GM12875 (cell line): ENCODE results near the gene PCSK5.

Experiments used
- H3K4me3 ChIP-seq: one replicate; pipeline ENCODE4 v1.5.1; 2011; ENCODE audit warnings: low read depth, low read length, control low read depth
- CTCF ChIP-seq: IDR thresholded peaks from 2 replicates; pipeline ENCODE4 v1.5.1; 2011; ENCODE audit warnings: low read depth, mild to moderate bottlenecking, control low read depth, inconsistent platforms, low read length, moderate library complexity, borderline replicate concordance; ENCODE audit not compliant: insufficient read depth

Gene PCSK5

GRCh38 chr9:75870450-75870849, 20.0 kb upstream of the PCSK5 start:
- H3K4me3 ChIP-seq: no peak overlapping the region
- no peak for TF ChIP-seq CTCF

- H3K4me3 ChIP-seq: no peak overlapping the region
- TF ChIP-seq CTCF: no peak
Observed at GRCh38 chr9:75871624-75872023, 18.8 kb upstream of the PCSK5 start.

GRCh38 chr9:75873712-75874111, 16.8 kb upstream of the PCSK5 start:
- no peak for TF ChIP-seq CTCF
- no peak overlapping the region for H3K4me3 ChIP-seq

GRCh38 chr9:75876999-75877640, 13.4 kb upstream of the PCSK5 start:
- no peak for TF ChIP-seq CTCF
- no peak overlapping the region for H3K4me3 ChIP-seq

GRCh38 chr9:75878488-75878860, 12.0 kb upstream of the PCSK5 start:
- H3K4me3 ChIP-seq: no peak overlapping the region
- no peak for TF ChIP-seq CTCF

GRCh38 chr9:75880618-75881017, 9.9 kb upstream of the PCSK5 start:
- no peak for TF ChIP-seq CTCF
- no peak overlapping the region for H3K4me3 ChIP-seq

- no peak overlapping the region for H3K4me3 ChIP-seq
- no peak for TF ChIP-seq CTCF
Observed at GRCh38 chr9:75881761-75882160, 8.7 kb upstream of the PCSK5 start.
